NCI-H1694 (cell line): ENCODE data around the gene CDH9.

Source experiments
- DNase-seq: peaks from one replicate; lab custom pipeline; 2025; lab: John Stamatoyannopoulos, UW

CDH9 gene, protein sequence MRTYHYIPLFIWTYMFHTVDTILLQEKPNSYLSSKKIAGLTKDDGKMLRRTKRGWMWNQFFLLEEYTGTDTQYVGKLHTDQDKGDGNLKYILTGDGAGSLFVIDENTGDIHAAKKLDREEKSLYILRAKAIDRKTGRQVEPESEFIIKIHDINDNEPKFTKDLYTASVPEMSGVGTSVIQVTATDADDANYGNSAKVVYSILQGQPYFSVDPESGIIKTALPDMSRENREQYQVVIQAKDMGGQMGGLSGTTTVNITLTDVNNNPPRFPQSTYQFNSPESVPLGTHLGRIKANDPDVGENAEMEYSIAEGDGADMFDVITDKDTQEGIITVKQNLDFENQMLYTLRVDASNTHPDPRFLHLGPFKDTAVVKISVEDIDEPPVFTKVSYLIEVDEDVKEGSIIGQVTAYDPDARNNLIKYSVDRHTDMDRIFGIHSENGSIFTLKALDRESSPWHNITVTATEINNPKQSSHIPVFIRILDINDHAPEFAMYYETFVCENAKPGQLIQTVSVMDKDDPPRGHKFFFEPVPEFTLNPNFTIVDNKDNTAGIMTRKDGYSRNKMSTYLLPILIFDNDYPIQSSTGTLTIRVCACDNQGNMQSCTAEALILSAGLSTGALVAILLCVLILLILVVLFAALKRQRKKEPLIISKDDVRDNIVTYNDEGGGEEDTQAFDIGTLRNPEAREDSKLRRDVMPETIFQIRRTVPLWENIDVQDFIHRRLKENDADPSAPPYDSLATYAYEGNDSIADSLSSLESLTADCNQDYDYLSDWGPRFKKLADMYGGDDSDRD

DNA sequence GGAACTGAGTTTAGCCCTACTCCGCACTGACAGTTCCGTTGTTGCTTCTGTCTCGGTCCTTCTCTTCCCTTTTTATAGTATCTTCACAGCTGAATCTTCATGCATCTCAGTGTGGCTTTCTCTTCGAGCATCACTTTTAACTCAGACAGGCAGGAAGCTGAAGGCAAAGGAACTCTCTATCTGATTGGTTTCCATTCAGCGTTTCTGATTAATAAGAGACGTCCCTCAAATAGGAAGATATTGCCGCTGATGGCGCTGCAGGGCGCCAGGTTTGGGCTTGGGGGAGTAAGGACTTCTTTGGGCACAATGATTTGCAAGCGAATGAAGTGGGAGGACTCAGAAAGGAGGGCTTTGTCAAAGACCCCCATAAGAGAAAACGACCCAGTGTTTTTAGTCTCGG is at the start of gene CDH9:
TSS of gene CDH9 (minus strand) at position 111 of the 400 bp plus-strand sequence. CDS start 50,253 bp downstream, outside the sequence.
- no peak for DNase-seq

DNA sequence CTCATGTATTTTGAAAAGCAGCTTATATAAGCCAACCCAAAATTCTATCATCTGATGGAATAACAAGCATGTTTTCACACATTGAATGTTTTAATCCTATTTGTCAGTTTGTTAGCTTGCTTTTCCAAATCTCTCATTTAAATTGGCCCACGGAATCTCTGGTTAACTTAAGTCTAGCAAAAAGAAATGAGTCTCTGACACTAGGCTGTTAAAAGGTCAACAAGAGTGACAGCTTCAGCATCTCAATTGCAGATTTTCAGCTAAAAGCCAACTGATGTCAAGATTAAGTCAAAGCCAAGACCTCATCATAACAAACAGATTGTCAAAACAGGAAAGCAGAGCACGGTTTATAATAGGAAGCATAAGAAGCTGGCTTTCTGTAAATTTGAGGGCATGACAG is 49.4 kb upstream of the CDH9 start:
- DNase-seq = no peak

DNA sequence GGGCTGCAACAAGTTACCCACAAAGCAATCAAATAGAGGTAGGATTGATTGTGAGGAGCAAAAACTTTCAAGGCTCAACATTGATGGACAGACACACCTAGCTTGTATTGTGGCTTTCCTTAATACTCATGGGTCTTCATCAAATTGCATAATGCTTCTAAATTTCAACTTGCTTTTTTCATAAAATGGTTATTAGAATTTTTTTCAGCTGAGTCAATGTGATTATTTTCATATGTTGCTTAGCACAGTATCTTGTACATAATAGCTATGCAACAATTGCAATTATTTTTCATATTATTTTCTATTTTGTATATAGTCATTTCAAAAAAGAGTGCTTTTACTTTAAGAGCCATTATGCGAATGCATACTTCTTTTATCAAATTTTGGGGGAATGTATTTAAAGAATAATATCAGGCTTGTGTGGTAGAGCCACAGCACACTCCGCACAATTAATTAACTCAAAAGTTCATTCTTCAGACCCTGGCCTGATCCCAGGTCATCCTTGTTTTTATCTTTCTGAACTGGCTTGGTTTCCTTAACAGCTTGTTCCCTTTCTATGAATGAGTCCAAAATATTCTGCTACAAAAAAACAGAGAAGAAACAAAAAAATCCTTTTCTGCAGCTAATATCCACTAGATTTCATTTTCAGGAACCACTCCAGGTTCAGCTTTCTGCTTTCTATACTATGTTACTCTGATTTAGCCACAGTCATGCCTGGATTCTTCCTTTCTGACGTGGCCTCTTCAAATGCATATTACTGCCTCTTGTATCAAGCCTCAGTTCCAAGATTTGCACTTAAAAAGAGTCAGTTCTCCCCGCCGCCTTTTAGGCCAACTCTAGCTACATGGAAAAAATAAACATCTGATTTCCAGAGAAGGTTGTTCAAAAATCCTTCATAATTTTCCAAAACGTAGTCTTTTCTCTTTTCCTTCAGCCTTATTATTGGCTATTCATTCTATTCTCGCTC is 45.3 kb upstream of the CDH9 start:
- DNase-seq = no peak

DNA sequence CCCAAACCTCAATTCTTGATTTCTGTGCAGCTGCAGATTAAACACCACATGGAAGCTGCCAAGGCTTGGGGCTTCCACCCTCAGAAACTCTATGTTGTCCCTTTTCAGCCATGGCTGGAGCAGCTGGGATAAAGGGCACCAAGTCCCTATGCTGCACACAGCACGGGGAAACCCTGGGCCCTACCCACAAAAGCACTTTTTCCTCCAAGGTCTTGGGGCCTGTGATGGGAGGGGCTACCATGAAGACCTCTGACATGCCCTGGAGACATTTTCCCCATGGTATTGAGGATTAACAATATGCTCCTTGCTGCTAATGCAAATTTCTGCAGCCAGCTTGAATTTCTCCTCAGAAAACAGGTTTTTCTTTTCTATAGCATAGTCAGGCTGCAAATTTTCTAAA is 41.8 kb upstream of the CDH9 start:
- no peak for DNase-seq

DNA sequence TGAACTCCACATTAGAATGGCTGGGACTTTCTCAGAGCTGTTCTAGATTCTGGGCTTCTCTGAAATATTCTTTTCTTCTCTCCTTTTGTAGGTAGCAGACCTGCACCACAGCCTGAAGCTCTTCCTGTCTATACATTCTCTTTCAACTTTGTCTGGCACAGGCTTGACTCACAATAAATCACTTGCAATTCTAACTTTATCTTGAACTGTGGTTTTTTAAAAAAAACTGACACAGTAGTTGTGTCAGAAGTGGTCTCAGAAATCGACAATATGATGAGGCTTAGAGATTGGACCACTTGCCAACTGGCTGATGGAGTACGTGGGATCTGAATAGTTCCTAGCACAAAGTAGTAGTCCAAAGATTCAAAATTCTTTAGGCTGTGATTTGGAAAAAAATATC is 24.1 kb upstream of the CDH9 start:
- DNase-seq = no peak

DNA sequence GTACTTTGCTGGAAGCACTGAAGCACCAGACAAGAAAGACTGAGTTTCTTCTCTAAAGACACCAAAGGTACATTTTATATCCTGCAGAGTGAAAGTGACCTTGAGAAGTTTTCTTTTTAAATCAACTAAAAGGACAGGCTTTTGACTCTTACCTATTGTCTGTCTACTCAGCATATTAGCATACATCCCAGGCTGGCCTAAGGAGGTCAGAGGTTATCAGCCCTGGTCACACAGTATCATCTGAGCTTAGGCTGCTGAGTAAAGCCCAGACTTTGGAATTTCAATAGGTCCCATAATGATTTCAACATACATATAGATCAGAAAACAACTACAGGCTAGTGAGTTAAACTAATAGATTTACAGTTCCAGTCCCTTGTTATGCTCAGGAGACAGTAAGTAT is 10.1 kb upstream of the CDH9 start:
- DNase-seq = no peak

DNA sequence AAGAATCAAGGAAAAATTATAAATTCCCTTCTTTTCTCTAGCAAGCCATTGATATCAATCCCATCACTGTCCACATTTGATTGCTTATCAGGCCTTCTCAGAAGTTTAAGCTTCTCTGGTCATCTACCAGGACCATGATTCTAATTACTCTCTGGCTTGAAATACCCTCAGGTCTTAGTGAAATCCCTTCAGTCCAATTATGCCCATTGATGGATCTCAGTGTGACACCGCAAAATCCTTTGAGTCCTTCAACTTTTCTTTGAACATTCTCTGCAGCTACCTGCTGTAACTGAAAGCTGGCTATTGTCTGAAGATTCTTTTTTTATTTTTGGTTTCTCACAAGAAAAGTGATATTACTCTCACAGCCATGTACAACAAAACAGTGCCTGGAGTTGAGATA is 3.0 kb upstream of the CDH9 start:
- DNase-seq = no peak

DNA sequence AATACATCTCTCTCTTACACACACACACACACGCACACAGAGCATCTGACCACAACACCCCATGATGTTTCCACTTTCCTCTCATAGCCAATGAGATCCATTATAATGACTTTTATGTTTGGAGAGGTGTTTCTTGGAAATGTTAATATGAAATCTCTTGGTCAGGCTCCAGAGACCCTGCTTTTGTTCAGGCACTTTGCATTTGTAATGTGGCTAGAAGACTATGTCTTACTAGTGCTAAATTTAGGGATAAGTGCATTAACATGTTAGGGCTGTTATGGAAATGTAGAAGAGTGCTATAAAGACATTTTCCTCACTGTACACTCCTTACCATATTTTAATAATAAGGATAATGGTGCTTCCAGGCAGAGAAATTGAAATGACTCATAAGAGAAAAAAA is 3.8 kb downstream of the CDH9 start:
- no peak for DNase-seq

DNA sequence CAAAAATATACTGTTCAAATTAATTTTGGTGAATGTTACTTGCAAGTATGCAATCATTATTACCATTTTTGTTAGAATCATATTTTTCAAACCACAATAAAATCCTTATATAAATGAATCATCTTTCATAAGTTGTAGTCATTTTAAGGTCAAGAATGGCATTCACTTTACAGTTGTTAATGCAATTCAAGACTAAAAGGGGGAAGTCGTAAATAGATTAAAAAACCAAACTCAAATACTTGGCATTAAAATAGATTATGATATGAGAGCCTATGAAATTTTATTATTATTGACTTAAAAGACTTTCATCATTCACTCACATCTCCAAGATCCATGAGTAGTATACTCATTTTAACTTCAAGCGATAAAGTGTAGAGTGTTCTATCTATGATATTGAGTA is 11.6 kb downstream of the CDH9 start:
- no peak for DNase-seq

DNA sequence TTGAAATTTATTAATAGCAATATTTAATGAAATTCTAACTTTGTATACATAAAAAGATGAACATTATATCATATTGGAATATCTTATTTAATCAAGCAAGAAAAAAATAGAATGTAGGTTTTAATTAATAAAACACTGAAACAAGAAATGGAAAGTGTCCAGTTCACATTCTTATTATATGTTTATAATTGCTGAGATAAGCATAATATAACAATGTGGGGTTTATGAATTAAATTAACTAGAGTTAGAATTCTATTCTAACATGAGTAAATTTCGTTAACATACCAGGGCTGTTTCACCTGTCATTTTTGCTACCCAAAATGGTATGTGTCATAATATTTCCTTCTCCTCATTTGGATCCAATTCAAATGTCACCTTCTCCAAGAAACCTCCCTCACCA is 12.3 kb downstream of the CDH9 start:
- DNase-seq = no peak

DNA sequence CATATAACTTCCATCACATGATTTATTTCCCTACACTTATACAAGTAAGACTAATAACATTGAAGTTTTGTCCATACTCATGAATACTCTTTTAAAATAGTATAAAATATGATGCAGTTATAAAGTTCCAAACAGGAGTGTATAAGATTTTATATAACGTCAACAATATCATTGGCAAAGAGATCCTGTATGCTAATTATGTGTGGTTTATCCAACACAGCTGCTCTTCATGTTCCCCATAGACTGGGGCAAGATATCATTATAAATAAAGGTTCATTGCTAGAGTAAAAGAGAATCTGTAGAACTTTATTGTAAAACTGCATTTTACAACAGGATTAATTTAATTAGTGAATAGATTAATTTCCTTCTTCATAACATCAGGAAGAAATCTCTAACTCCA is 16.9 kb downstream of the CDH9 start:
- no peak for DNase-seq

DNA sequence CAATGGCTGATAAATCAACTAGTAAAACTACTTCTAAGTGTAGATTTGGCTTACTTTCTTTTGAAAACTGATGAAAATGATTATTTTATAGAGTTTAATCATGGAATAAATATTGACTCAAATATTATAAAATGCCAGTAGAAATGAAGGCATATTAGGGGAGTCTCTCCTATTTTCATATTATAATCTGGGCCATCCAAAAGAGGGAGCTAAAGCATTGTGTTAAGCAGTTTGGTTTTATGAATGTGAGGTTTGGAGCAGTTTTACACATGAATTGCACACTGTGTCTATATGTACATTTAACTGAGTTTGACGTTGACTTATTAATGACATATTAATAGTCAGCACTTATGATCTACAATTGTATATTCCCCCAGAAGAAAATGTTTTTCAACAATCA is 17.4 kb downstream of the CDH9 start:
- peak; percentile 71 for DNase-seq

DNA sequence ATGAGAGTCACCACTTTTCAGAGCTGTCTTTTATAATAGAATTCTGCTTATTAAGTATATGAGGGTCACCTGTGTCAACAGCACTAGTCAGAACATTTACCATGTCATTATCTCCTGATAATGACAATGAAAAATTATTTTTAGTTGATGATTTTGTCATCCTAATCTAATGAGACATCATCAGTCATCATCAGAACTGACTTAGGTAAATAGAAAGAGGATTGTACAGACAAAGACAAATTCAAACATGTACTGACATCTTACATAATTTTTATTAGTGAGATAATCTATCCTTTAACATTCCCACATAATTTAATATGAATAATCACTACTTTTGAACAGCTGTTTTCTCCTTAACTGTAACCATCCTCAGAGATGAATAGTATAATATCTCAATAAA is 22.6 kb downstream of the CDH9 start:
- no peak for DNase-seq

DNA sequence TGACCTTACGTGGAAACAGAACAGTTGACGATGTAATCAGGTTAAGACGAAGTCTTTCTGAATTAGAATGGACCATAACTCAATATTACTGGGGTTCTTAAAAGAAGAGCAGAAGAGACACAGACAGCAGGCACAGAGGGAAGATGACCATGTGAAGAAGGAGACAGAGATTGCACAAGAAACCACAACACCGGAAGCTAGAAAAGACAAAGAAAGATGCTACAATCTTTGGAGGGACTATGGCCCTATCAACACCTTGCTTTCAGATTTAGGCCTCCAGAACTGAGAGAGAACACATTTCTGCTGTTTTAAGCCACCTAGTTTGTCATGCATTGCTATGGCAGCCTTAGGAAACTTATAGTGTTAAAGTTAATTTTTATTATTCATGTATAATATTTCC is 27.1 kb downstream of the CDH9 start:
- DNase-seq = no peak

DNA sequence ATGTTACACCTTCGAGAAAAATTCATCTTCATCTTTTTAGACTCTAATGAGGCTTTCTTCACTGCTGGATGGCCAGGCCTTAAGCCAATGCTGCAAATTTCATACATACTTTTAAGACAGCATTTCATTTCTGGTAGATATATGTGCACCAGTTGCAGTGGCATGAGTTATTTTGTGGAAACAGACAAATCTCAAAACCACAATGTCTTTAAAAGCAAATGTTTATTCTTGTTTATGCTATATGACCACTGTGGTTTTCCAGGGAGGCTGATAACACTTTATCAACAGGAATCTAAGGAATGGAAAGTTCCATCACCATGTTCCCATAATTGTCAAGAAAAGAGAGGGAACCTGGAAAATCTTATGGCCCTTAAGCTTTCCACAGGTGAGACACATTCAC is 27.7 kb downstream of the CDH9 start:
- DNase-seq = no peak

DNA sequence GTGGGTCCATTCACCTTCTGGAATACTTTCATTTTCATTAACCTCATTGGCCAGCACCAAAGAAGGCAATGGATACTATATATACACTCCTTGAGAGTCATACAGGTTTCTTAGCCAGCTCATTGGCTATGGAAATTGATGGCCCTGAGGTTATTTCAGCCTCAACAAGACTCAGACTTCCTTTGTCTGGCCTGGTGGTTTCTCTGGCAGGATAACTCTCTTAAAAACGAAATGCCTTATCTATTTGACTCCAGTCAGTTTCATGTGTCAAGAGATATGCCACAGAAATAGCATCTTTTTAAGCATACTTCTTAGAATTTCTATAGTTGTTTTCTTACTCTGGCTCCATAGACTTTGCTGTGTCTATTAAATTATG is 28.9 kb downstream of the CDH9 start:
- DNase-seq = no peak

DNA sequence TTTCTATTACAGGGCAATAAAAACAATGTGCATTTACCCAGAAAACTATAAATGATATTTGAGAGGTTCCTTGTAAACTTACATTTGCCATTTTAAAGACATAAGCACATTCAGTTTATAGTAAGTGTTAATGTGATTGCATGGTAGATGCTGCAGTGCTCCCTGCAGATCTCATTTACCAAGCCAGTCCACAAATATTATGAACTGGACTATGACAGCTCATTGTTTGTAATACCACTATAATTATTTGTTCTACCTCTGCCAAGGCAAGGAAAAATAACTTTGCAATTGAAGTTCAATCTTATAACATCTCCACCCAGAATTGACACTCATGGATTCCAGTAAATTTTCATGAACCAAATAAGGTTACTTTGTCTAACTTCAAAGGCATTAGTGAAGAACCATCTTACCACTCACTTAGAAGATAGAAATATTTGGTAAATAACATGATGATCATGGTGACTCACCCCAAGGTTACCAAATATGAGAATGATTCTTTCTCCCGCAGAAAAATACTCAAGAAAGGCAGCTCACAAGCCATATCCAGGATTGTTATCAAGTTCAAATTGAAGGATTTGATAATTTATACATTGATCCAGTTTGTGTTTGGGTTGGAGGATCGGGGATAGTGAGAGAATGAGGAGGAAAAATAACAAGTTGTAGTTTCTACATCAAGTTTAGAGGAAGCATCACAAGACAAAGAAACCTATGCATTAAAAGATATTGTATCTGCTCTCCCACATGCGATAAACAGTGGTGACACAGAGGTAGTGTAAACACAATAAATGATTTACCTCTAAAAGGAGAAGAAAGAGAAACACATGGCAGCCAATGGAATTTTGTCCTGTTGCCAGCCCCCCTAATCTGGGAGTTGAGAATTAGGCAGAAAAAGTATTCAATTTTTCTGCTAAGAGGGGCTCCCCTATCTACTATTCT is 29.5 kb downstream of the CDH9 start:
- DNase-seq = no peak

DNA sequence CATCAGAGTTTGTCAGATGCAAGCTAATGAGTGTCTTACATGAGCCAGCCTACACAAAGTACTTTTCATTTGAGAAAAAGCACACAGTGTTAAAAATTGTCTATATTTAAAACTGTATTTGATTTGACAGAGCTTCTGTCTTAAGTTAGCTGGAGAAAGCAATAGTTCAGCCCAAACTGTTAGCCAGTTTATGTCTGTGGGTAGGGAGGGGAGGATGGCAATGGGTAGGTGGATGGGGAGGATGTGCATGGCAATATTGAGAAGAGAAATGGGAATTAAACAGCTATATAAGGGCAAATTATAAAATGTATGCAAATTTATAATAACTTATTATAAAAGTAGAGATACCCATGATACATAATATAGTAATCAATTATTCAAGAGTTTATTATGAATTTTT is 31.3 kb downstream of the CDH9 start:
- no peak for DNase-seq

DNA sequence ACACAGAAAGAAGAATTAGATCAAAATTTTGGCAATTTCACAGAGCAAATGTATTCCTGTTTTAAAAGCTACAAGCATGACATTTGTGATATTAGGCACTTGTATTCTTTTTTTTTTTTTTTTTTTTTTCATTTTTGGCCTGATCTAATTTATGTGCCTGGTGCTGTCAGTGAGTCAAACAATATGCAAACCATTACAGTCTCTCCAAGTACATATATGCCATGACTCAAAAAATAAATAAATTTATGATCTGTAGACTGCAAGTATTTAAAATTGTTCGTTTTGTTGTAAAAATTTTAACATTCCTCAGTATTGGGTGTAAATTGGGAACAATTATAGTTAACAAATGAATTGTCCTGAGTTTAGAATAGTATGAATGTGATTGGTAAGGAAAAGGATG is 51.4 kb downstream of the CDH9 start:
- no peak for DNase-seq

DNA sequence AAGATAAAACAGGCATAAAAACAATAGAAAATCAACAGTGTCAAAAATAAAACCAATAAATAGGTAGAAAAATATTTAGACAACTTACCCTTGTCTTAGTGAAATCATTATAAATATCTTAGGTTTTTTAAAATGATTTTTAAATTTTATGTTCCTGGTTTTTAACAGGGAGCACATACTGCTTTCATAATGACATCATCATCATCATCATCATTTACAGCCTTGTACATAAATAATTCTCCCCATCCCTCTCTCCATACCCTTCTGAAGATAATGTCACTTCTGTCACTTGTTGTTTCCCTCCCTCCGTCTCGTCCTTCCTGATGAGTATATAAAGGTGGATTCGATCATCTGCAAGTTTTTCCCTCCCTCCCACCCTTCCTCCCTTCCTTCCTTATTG is 56.6 kb downstream of the CDH9 start:
- no peak for DNase-seq

DNA sequence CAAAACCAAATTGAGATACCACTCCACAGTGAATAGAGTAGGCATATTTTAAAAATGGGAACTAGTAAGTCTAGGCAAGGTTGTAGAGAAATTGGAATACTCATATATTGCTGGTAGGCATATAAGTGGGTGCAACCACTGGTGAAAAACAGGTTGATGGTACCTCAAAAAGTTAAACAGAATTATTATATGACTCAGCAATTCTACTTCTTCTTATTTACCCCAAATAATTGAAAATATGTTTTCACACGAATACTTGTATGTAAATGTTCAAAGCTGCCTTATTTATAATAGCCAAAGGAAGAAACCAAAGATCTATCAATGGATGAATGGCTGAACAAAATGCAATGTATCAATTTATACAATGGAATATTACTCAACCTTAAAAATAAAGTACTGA is 79.1 kb downstream of the CDH9 start:
- DNase-seq = no peak
